Measurements from ENCODE around the gene GABRB2. TPM values are rescaled to one million over a fixed set of nuclear protein-coding genes. Genes with fewer than 3 reads are reported as not detected.

The GABRB2 gene
- total and polyA plus RNA-seq, 2 experiments from 2014 or later: 1.8 to 3.6 TPM

- no peaks in the 10 kb centered on the region for H3K4me1 ChIP-seq (ENCODE audit: low read depth)
- no peak for TF ChIP-seq CTCF (IDR thresholded peaks at IDR 0.05; ENCODE audit: low read depth, low read length)
Measured at GRCh38 chr5:161442471-161442870, 104.1 kb downstream of the GABRB2 start.

GRCh38 chr5:161432798-161433197, 113.7 kb downstream of the GABRB2 start:
- Histone ChIP-seq H3K9me3 (ENCODE audit: low read depth) (no peaks in the 10 kb centered on the region), H3K4me3 (no peak overlapping the region), H3K4me1 (ENCODE audit: low read depth) (no peaks in the 10 kb centered on the region), H3K27me3 (no peaks in the 10 kb centered on the region), H3K27ac (no peak overlapping the region), H3K36me3 (no peaks in the 10 kb centered on the region)
- no peak for TF ChIP-seq CTCF (IDR thresholded peaks at IDR 0.05; ENCODE audit: low read depth, low read length)
- no peak for DNase-seq (ENCODE audit: low read depth in 1 of 2, low spot score in 1 of 2)

More at GRCh38 chr5:161442471-161442870, 104.1 kb downstream of the GABRB2 start:
- DNase-seq (ENCODE audit: low read depth in 1 of 2, low spot score in 1 of 2): no peak
- Histone ChIP-seq H3K27me3 (no peaks in the 10 kb centered on the region), H3K27ac (no peak overlapping the region), H3K9me3 (ENCODE audit: low read depth) (no peaks in the 10 kb centered on the region), H3K36me3 (no peaks in the 10 kb centered on the region), H3K4me3 (no peak overlapping the region)

- TF ChIP-seq CTCF (IDR thresholded peaks at IDR 0.05; ENCODE audit: low read depth, low read length): no peak
- Histone ChIP-seq H3K36me3 (no peaks in the 10 kb centered on the region), H3K4me1 (ENCODE audit: low read depth) (no peaks in the 10 kb centered on the region), H3K9me3 (ENCODE audit: low read depth) (no peaks in the 10 kb centered on the region), H3K27me3 (no peaks in the 10 kb centered on the region), H3K27ac (no peak overlapping the region), H3K4me3 (no peak overlapping the region)
- no peak for DNase-seq (ENCODE audit: low read depth in 1 of 2, low spot score in 1 of 2)
Measured at GRCh38 chr5:161431963-161432362, 114.6 kb downstream of the GABRB2 start.

- DNase-seq (ENCODE audit: low read depth in 1 of 2, low spot score in 1 of 2): no peak
- Histone ChIP-seq H3K27me3 (no peaks in the 10 kb centered on the region), H3K4me1 (ENCODE audit: low read depth) (no peaks in the 10 kb centered on the region), H3K27ac (no peak overlapping the region), H3K36me3 (no peaks in the 10 kb centered on the region), H3K9me3 (ENCODE audit: low read depth) (no peaks in the 10 kb centered on the region), H3K4me3 (no peak overlapping the region)
- no peak for TF ChIP-seq CTCF (IDR thresholded peaks at IDR 0.05; ENCODE audit: low read depth, low read length)
Measured at GRCh38 chr5:161421067-161421466, 125.5 kb downstream of the GABRB2 start.

- no peak overlapping the region for H3K27ac ChIP-seq
- no peaks in the 10 kb centered on the region for H3K4me1 ChIP-seq (ENCODE audit: low read depth)
- H3K9me3 ChIP-seq (ENCODE audit: low read depth): no peaks in the 10 kb centered on the region
- DNase-seq (ENCODE audit: low read depth in 1 of 2, low spot score in 1 of 2): no peak
- no peak for TF ChIP-seq CTCF (IDR thresholded peaks at IDR 0.05; ENCODE audit: low read depth, low read length)
- no peaks in the 10 kb centered on the region for H3K36me3 ChIP-seq
- H3K4me3 ChIP-seq: no peak overlapping the region
- H3K27me3 ChIP-seq: no peaks in the 10 kb centered on the region
Measured at GRCh38 chr5:161420521-161420920, 126.0 kb downstream of the GABRB2 start.

GRCh38 chr5:161414896-161415295, 131.6 kb downstream of the GABRB2 start:
- H3K27me3 ChIP-seq: no peaks in the 10 kb centered on the region
- no peaks in the 10 kb centered on the region for H3K9me3 ChIP-seq (ENCODE audit: low read depth)
- no peaks in the 10 kb centered on the region for H3K4me1 ChIP-seq (ENCODE audit: low read depth)
- no peak overlapping the region for H3K27ac ChIP-seq
- no peak for DNase-seq (ENCODE audit: low read depth in 1 of 2, low spot score in 1 of 2)
- TF ChIP-seq CTCF (IDR thresholded peaks at IDR 0.05; ENCODE audit: low read depth, low read length): no peak
- no peak overlapping the region for H3K4me3 ChIP-seq
- no peaks in the 10 kb centered on the region for H3K36me3 ChIP-seq

Measured in cardiac muscle cell (in vitro differentiated cells and primary cell).